Esophagus mucosa (tissue), 1 donor: ENCODE data around the gene USP28. TPM values are rescaled to one million over a fixed set of nuclear protein-coding genes. Genes with fewer than 3 reads are reported as not detected.
"Not testable (repeated sequence)": the region's sequence is repeated elsewhere in the genome, so short reads cannot be mapped to it uniquely, and the experiment has no call there.

Source experiments
- ATAC-seq: fragments of 200-7000 bp; cut with Tn5 transposase; one replicate; pipeline ENCODE4 v1.9.1; 2020
- total RNA-seq: library from RNA; stranded (reverse); gene quantifications from one replicate; pipeline ENCODE4 v1.2.4, GENCODE V29; 2023
- donor health status: DM: yes; HTN: yes; CAD: no.

USP28 gene, protein sequence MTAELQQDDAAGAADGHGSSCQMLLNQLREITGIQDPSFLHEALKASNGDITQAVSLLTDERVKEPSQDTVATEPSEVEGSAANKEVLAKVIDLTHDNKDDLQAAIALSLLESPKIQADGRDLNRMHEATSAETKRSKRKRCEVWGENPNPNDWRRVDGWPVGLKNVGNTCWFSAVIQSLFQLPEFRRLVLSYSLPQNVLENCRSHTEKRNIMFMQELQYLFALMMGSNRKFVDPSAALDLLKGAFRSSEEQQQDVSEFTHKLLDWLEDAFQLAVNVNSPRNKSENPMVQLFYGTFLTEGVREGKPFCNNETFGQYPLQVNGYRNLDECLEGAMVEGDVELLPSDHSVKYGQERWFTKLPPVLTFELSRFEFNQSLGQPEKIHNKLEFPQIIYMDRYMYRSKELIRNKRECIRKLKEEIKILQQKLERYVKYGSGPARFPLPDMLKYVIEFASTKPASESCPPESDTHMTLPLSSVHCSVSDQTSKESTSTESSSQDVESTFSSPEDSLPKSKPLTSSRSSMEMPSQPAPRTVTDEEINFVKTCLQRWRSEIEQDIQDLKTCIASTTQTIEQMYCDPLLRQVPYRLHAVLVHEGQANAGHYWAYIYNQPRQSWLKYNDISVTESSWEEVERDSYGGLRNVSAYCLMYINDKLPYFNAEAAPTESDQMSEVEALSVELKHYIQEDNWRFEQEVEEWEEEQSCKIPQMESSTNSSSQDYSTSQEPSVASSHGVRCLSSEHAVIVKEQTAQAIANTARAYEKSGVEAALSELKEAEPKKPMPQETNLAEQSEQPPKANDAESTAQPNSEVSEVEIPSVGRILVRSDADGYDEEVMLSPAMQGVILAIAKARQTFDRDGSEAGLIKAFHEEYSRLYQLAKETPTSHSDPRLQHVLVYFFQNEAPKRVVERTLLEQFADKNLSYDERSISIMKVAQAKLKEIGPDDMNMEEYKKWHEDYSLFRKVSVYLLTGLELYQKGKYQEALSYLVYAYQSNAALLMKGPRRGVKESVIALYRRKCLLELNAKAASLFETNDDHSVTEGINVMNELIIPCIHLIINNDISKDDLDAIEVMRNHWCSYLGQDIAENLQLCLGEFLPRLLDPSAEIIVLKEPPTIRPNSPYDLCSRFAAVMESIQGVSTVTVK
- total RNA-seq, result 15.3 TPM

DNA sequence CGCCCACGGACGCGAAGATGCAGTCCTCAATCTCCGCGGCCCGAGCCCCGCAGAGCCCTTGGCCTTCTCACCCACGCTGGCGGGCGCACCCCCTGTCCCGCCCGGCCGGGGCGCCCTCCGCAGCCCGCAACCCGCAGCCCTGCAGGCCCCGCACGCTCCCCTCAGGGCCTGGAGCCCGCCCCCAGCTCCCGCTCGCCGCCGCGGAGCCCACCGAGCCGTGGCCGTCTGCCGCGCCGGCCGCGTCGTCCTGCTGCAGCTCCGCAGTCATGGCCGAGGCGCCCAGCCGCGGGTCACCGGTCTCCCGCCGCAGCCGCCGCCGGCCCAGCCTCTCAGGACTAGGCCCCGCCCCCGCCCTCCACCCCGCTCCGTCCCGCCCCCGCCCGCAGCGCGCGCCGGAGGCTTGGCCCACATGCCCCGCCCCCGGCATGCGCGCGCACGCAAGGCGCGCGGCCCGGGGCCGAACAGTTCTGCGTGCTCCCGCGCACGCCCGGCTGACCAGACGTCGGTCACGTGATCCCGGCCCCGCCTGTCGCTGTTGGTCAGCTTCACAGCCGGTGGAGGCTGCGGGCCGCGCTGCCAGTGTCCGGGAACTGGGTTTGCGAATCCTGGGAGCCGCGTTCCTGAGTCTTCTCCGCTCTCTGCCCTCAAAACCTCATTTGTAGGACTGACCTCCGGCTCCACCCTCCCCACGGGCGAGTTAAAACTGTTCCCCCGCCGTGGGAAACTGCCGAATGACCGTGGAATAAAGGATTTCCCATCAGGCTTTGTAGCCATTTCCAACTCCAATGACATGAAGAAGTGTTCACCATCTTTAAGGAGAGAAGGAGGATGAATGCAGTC, at the start of gene USP28:
USP28 (minus strand) TSS at position 339 of the 840 bp plus-strand sequence; CDS start at position 268, 71 bp downstream.
- ATAC-seq, result peak; percentile 99

DNA sequence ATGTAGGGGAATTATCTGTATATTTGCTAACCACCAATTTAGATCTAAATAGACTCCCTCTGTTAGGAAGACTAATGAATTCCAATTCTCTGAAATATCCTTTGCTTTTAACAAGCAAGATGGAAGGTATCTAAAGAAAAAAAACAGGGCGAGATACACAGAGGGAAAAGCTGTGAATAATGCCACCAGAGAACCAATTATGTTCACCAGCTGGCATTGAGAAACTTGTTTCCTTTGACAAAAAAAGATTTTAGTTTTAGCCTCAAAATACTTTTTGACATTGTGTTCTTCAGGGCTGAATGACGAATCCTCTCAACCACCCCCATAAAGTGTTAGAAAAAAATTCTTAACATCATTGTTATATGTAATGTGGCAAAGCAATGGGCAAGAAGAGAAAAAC, 48.2 kb upstream of the USP28 start:
- ATAC-seq, result no peak

DNA sequence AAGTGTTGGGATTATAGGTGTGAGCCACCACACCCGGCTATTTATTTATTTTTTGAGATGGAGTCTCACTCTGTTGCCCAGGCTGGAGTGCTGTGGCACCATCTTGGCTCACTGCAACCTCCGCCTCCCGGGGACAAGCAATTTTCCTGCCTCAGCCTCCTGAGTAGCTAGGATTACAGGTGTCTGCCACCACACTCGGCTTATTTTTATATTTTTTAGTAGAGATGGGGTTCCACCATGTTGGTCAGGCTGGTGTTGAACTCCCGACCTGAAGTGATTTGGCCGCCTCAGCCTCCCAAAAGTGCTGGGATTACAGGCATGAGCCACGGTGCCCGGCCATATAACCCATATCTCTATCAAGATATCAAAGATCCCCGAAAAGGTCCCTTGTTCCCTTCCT, 36.1 kb upstream of the USP28 start:
- ATAC-seq, result not testable (repeated sequence)

DNA sequence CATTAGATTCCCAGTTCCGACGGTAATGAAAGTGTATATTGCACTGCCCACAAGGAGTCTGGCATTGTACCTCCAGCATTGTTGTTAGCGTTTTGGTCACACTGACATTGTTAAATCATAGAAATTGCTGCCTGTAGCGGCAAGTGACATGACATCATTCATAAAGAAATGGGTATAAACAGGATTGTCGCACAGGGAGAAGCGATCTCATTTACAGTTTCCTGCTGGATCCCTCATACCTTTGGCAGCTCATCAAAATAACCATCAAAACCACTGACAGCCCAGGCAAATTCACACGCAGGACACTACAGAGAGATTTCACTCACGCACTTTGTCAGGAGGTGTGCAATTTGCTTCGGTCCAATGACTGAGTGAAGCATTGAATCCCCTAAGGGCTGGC, 32.7 kb upstream of the USP28 start:
- ATAC-seq, result no peak

DNA sequence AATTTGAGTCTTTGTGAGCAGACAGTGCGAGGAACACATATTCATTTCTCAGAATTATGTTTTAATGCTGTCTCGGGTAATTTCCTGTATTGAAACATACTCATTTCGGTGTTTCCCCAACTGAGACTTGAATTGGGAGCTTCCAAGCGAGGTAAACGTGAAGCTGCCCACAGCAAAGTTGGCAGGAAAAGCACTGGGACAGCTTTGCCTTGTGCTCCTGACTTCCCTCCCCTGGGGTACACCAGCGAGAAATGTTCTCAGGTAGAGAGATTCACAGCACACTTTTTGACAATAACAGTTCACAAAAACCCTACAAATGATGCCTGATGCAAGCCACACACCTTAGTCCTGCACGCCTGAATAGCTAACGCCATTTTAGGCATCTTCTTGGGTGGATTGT, 32.3 kb upstream of the USP28 start:
- no peak for ATAC-seq

DNA sequence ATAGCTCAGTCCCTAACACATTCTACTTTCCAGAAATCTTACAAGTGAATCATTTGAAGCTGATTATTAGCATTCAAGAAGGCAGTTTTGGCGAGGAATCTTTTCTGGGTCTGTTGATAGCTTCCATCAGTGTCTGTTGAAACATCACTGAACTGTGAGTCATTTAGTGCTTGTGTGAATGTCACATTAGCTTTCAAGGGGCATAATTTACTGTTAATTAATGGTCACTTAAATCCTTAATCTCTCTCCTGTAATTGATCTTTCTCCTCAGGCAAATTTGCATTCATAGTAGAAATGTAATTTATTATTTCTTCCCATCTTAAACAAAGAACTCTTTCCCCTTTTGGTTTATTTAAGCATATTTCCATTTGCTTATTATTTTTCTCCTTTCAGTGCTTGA, 31.8 kb upstream of the USP28 start:
- ATAC-seq, result no peak

DNA sequence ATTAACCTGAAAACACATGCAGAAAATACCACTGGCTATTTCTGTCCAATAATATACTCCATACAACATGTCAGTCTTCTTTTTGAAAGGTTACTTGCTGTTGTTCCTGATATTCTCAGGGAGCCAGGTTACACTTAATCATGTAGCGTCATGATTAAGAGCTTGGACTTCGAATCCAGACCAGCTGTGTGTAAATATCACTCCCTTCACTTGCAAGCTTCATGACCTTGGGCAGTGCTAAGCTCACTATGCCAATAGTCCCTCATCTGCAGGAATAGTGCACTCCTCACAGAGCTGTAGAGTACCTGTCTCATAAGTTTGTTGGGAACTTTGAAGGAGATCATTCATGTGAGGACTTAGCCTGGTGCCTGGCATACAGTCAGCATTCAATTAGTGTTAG, 31.1 kb upstream of the USP28 start:
- no peak for ATAC-seq

DNA sequence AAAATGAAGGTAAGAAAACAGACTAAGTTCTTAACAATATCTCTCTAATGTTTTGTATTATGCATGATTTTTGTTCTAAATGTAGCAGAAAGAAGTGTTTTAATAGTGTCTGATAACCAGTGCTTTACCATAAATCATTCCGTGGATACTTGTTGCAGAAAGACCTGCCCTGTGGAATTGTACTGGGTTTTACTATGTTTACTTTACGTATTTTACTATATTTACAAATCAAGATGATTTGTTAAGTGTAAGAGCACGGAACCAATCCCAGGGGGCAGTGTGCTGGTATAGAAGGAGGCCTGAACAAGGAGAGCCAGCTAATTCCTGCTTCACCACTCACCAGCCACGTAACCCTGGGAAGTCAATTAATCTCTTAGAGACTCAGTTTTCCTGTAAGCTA, 30.7 kb upstream of the USP28 start:
- ATAC-seq, result no peak

DNA sequence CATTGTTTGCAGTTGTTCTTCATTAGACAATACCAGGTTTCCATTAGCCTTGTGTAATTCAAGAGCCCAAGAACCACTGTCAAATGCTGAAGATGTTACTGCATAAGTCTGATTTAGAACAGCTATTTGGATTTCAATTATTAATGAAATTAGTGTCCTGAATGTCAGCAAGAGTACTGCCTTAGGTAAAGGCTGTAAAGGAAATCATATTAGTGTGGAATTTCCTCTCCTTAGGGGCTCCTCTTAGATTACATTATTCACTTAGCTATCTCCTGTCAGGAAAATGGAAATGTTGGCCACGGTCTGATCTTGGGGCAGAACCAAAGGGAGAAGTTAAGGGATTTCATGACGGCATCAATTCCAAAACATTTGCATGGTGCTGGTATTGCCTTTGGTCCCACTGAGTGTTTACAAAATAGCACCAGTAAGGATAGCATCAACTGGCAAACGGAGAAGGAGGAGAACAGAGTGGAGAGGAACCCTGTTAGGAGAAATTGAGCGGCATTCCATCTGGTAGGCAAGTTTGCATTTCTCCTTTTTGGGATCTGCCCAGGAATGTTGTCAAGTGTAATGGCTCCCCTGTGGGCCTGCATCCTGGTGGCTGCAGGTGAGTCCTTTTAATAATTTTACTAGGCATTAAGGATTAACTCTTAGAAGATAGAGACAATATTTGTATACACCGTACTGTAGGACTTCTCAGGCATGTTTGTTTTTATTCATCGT, 29.2 kb upstream of the USP28 start, which contains the start of gene HTR3B:
HTR3B (plus strand) TSS at position 418 of the 723 bp plus-strand sequence; CDS start at position 556, 138 bp downstream.
- no peak for ATAC-seq

DNA sequence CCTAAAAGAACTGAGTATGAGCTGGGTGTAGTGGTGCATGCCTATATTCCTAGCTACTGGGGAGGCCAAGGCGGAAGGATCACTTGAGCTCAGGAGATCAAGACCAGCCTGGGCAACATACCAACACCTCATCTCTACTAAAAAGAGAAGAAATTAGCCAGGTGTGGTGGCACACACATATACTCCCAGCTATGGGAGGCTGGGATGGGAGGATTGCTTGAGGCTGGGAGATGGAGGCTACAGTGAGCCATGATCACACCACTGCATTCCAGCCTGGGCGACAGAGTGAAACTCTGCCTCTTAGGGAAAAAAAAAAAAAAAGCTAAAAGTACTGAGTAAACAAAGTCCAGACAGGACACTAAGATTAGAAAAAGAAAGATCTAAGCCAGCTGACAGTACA, 25.8 kb upstream of the USP28 start:
- no peak for ATAC-seq

DNA sequence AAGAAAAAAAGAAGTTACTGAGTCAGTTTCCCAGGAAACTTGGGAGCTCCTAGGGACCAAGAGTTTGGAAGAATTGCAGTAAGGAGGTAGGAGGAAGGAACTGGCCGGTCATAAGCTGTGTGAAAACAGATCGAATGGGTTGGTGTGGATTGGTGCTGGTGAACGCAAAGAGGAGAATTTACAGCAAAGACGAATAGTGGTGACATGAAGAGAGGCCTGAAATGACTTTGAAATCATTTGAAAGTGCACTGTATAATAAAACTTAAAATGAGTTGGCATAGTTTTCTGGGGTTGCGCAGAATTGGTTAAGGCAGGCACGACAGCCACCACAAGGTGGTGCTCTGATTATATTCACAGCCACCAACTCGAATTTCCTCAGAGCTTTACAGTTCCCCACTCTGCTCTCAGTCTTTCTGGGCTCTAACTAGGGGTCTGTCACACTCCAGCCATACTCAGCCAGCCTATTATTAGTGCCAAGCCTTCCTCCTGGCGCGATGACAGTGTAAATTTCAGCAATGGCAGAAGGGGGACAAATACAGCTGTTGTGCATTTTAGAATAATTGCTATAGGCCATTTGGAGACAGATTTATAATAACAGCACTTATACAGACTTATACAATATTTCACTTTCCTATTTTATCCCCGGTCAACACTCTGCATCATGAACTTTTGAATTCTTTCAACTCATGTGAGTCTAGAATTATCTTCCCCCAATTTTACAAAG, 20.9 kb upstream of the USP28 start:
- peak; percentile 52 for ATAC-seq

DNA sequence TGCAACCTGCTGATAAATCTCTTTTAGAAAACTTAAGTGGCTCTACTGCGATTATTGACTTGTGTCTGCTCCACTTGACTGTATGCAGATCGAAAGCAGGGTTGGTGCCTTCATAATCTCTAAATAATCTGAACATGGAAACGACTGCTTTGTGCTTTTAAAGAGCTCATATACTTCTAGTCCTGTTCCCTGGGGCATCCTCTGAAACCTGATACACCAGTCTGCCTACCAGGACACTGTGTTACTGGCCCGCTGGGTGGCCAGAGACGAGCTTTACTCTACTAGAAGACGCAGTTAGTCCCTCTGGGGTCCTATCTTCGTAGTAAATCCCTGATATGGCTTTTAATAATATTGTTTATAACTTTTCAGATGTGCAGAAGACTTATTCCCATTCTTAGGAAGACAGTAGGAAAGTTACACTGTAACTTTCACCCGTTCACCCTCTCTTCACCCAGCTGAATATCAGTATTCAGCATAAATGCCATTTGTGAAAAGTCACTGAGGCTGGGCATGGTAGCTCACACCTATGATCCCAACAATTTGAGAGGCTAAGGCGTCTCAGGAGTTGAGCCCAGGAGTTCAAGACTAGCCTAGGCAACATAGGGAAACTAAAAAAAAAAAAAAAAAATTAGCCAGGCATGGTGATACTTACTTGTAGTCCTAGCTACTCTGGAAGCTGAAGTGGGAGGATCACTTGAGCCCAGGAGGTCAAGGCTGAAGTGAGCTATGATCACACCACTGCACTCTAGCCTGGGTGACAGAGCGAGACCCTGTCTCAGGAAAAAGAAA, 20.2 kb upstream of the USP28 start:
- no peak for ATAC-seq

DNA sequence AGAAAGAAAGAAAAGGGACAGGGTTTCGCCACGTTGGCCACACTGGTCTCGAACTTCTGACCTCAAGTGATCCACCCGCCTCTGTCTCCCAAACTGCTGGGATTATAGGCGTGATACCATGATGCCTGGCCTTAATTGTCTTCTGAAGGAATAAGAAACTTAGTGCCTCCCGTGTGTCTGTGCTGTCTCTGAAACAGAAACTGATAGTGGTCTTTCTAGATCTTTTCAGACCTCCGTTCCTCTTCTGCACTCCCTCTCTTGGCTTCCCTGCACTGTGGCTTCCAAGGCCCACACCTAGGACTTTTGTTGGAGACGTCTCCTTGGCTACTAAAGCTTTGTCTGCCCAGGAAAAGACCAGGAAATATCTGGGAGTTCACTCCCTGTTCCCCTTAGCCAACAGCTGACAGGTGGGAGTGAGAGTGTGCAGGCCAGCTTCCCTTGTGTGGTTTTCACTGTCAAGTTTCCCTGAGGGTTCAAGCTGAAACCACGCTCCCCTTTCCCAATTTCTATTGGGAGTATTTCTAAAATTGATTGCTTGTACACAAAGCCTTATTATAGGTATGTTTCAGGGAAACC, 19.1 kb upstream of the USP28 start:
- no peak for ATAC-seq

DNA sequence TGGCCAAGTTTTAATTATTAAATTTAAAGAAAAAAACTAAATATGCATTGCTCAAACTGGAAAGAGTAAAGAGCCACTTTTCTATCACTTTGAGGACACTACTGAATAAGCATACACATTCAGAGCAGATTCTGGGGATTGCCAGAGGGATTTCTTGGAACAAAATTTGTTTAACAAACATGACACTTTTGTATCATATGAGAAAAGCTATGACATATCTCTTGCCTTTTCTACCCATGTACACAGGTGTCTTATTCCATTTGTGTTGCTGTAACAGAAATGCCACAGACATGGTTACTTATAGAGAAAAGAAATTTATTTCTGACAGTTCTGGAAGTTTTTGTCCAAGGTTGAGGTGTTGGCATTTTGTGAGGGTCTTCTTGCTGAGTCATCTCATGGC, 13.5 kb upstream of the USP28 start:
- no peak for ATAC-seq

DNA sequence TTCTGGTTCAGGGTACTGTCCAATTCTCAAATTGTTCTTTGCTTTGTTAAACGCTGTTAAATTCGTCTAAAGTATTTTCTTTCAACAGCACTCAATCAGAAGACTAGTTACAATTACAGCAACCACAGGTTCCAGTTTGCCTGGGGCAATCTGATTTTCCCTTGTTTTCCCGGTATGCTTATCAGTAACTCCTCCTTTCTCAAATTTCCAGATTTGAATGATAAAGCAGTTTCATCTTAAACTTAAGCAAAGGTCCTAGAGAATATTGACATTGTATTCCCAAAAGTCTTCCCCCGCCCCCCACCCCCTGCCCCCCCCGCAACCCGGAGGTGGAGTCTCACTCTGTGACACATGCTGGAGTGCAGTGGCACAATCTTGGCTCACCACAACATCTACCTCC, 10.5 kb upstream of the USP28 start:
- no peak for ATAC-seq

DNA sequence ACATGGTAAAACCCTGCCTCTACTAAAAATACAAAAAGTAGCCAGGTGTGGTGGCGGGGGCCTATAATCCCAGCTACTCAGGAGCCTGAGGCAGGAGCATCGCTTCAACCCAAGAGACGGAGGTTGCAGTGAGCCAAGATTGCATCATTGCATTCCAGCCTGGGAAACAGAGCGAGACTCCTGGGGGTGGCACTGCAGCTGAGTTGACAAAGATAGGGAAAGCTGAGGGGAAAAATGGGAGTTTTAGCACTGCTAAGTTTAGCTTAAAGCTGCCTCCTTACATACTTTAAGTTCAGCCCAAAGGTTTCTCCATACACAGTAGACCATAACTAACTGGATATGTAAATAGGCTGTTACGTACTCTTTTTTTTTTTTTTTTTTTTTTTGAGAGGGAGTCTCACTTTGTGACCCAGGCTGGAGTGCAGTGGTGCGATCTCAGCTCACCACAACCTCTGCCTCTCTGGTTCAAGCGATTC, 9.0 kb upstream of the USP28 start:
- no peak for ATAC-seq

DNA sequence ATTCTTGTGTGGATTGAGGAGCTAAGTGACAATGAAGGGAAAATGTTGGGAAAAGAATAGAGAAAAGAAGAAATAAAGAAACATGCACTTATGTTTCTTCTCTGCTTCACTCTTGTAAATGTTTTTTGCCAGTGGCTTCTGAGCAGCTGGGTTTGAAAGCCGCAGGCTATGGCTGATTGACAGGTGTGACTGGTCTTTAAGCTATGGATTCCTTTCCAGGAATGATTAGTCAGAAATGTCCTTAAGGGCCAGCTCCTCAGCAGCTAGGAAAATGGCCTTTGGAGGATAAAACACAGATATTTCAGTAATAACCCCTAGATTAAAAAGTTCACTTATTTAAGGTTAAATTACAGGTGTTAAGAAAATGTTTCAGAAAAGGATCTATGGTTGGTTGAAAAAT, 6.5 kb upstream of the USP28 start:
- no peak for ATAC-seq

DNA sequence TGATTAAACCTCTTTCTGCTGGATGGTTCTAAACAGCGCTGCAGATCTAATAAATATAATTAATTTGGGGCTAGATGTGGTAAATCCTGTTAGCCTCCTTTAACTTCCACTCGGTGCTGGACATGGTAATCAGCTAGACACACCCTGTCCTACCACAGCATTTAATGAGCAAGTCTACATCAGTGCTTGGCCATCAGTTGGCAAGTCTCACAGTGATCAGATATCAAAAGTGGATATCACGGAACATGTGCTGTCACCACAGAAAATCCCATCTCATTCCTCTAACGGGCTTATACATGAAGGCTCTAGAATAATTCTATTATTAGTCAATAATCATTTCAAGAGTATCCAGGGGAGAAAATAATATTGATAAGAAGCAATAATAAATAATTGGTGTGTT, 5.6 kb upstream of the USP28 start:
- no peak for ATAC-seq

DNA sequence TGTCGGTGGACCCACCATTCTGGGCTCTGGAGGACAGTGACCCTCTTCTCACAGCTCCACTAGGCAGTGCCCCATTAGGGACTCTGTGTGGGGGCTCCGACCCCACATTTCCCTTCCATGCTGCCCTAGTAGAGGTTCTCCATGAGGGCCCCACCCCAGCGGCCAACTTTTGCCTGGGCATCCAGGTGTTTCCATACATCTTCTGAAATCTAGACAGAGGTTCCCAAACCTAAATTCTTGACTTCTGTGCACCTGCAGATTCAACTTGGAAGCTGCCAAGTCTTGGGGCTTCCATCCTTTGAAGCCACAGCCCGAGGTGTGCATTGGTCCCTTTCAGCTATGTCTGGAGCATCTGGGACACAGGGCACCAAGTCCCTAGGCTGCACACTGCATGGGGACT, 4.1 kb upstream of the USP28 start:
- ATAC-seq, result not testable (repeated sequence)
